ENCODE results near the gene G6PD. TPM values are rescaled to one million over a fixed set of nuclear protein-coding genes. Genes with fewer than 3 reads are reported as not detected.
"Not testable (repeated sequence)": the region's sequence is repeated elsewhere in the genome, so short reads cannot be mapped to it uniquely, and the experiment has no call there.

The G6PD gene
- total and polyA plus RNA-seq, 2 experiments from 2014 or later = 44.3 to 55.0 TPM

DNA sequence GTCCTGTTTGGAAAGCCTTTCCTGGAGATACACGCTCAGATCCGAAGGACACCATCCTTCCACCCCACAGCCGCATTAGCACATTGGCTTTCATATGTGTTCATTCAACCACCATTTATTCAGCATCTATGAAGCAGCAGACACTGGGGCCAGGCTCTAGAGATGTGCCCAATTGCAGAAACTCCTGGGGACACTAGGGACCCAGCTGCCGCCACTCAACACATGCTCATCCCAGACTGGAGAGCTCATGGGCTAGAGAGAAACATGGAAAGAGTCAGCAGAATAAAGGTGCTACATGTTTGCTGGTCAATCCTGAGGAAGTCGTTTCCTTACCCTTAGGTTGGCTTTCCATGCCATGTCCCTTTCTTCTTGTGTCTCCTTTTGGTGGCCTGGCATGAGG is 45.9 kb upstream of the G6PD start:
- Histone ChIP-seq H3K27me3 (replicated peaks; ENCODE audit: insufficient read depth) (no peaks in the 10 kb centered on the region), H3K4me3 (no peak overlapping the region), H4K20me1 (ENCODE audit: insufficient read depth) (no peaks in the 10 kb centered on the region; the same call in 1 of the 2 replicates), H3K9me3 (ENCODE audit: low read depth) (no peaks in the 10 kb centered on the region), H3K79me2 (ENCODE audit: insufficient read depth) (no peaks in the 10 kb centered on the region), H2AFZ (no peak overlapping the region), H3F3A (ENCODE audit: insufficient read depth) (peaks cover 9% of the 10 kb centered on the region; the same call in 1 of the 2 replicates), H3K9me2 (ENCODE audit: insufficient read depth) (no peaks in the 10 kb centered on the region), H3K36me3 (ENCODE audit: low read depth) (no peaks in the 10 kb centered on the region), H3K4me1 (ENCODE audit: insufficient read depth) (peaks cover 14% of the 10 kb centered on the region), H3K27ac (no peak overlapping the region), H3K4me2 (ENCODE audit: unreplicated experiment) (no peak overlapping the region), H3K9ac (no peak overlapping the region)
- DNase-seq = no peak
- no peak for TF ChIP-seq EZH2phosphoT487 (IDR thresholded peaks at IDR 0.05; ENCODE audit: insufficient read depth, low read depth)
- no peak for TF ChIP-seq EZH2 (IDR thresholded peaks at IDR 0.05; ENCODE audit: insufficient read depth, poor library complexity, severe bottlenecking)
- 73 to 76% methylated on average over 5 of the region's 5 CpGs for WGBS, 2 experiments (ENCODE audit: low coverage in 1 of 2, low lambda C conversion rate in 2 of 2, missing lambda C conversion rate in 2 of 2)
- in situ Hi-C loops (cut with MboI) = loop anchor here (25.0 kb wide), 1 partner anchor 245 kb away; the partner anchor contains the start of gene SMIM9

DNA sequence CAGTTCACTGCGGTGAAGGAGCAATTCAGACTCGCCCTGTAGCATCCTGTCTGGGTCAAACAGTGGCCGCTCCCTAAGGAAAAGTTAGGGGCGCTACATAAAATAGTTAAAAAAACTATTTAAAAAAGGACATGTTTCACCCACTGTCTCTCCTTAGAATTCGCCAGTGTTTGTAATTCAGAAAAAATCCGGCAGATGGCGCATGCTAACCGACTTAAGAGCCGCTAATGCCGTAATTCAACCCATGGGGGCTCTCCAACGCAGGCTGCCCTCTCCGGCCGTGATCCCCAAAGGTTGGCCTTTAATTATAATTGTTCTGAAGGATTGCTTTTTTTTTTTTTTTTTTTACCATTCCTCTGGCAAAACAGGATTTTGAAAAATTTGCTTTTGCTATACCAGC is 43.8 kb upstream of the G6PD start:
- not testable (repeated sequence) for H3K36me3 ChIP-seq (ENCODE audit: low read depth); H3K4me1 ChIP-seq (ENCODE audit: insufficient read depth); DNase-seq; H3K27ac ChIP-seq; H2AFZ ChIP-seq; H4K20me1 ChIP-seq (ENCODE audit: insufficient read depth); H3K4me3 ChIP-seq; H3K9ac ChIP-seq; H3K79me2 ChIP-seq (ENCODE audit: insufficient read depth); H3K4me2 ChIP-seq (ENCODE audit: unreplicated experiment); H3K27me3 ChIP-seq (replicated peaks; ENCODE audit: insufficient read depth); H3K9me3 ChIP-seq (ENCODE audit: low read depth); H3K9me2 ChIP-seq (ENCODE audit: insufficient read depth); H3F3A ChIP-seq (ENCODE audit: insufficient read depth)
- in situ Hi-C loops (cut with MboI) = loop anchor here (25.0 kb wide), 1 partner anchor 247 kb away; the partner anchor contains the start of gene SMIM9
- WGBS, 2 experiments (ENCODE audit: low coverage in 1 of 2, low lambda C conversion rate in 2 of 2, missing lambda C conversion rate in 2 of 2) = no CpG with 5 or more reads among the region's 13 CpGs

DNA sequence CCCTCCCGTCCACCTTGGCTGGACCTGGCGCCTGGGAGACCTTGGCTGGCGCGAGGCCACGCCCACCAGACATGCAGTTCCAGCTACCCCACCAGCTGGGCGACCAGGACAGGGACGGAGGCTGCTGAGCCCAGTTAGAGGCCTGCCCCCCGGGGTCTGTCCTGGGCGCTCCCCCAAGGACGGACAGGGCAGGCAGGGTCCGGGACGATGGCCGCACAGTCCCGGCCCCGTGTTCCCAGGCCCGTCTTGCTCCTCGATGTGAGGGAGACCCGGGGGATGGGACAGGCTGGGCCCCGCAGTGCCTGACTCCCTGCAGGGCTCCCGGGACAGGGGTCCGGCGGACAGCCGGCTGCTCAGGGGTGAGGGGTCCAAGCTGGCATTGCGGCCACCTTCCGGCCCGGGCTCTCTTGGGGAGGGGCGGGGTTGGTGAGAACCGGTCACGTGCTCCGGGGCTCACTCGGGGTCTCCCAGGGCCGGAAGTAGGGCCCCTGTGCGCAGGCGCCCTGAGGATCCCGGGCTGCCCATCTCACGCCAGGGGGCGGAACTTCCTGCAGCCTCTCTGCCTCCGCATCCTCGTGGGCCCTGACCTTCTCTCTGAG is 38.0 kb upstream of the G6PD start, which contains the start of gene CTAG1A:
TSS of gene CTAG1A (plus strand) at position 549 of the 599 bp plus-strand sequence. CDS start 74 bp downstream, outside the sequence.
- not testable (repeated sequence) for H2AFZ ChIP-seq; H3K79me2 ChIP-seq (ENCODE audit: insufficient read depth); H3K4me3 ChIP-seq; H3K27ac ChIP-seq; DNase-seq; H3K9me3 ChIP-seq (ENCODE audit: low read depth); H3K4me1 ChIP-seq (ENCODE audit: insufficient read depth); H3K36me3 ChIP-seq (ENCODE audit: low read depth); H3K9ac ChIP-seq; H4K20me1 ChIP-seq (ENCODE audit: insufficient read depth); H3F3A ChIP-seq (ENCODE audit: insufficient read depth); H3K27me3 ChIP-seq (replicated peaks; ENCODE audit: insufficient read depth); H3K9me2 ChIP-seq (ENCODE audit: insufficient read depth); H3K4me2 ChIP-seq (ENCODE audit: unreplicated experiment)
- no CpG with 5 or more reads among the region's 39 CpGs for WGBS, 2 experiments (ENCODE audit: low coverage in 1 of 2, low lambda C conversion rate in 2 of 2, missing lambda C conversion rate in 2 of 2)
- in situ Hi-C loops (cut with MboI) = loop anchor here (25.0 kb wide), 1 partner anchor 253 kb away; the partner anchor contains the start of gene SMIM9

DNA sequence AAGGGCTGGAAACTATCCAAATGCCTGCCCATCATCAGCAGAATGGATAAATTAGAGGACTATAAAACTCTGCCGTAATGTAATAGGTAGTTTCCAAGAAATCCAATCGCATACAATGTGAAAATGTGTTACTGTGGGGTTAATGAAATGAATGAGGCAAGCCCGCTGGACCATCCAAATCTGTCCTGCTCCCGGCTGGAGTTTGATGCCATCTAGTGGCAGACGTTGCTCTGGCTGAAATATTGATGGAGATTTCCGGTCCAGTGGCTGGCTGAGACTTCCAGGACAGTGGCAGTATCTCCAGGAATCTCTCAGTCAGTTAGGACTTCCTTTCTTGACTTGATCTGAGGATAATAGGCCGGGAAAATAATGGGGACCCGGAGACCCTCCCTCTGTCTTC is 36.3 kb upstream of the G6PD start:
- H4K20me1 ChIP-seq (ENCODE audit: insufficient read depth); DNase-seq; H3K36me3 ChIP-seq (ENCODE audit: low read depth); H3K4me2 ChIP-seq (ENCODE audit: unreplicated experiment); H3K27me3 ChIP-seq (replicated peaks; ENCODE audit: insufficient read depth); H2AFZ ChIP-seq; H3K9ac ChIP-seq; H3K9me3 ChIP-seq (ENCODE audit: low read depth); H3K9me2 ChIP-seq (ENCODE audit: insufficient read depth); H3K27ac ChIP-seq; H3F3A ChIP-seq (ENCODE audit: insufficient read depth); H3K79me2 ChIP-seq (ENCODE audit: insufficient read depth); H3K4me3 ChIP-seq; H3K4me1 ChIP-seq (ENCODE audit: insufficient read depth): not testable (repeated sequence)
- in situ Hi-C loops (cut with MboI) = loop anchor here (25.0 kb wide), 1 partner anchor 254 kb away; the partner anchor contains the start of gene SMIM9
- WGBS, 2 experiments (ENCODE audit: low coverage in 1 of 2, low lambda C conversion rate in 2 of 2, missing lambda C conversion rate in 2 of 2) = no CpG with 5 or more reads among the region's 8 CpGs

DNA sequence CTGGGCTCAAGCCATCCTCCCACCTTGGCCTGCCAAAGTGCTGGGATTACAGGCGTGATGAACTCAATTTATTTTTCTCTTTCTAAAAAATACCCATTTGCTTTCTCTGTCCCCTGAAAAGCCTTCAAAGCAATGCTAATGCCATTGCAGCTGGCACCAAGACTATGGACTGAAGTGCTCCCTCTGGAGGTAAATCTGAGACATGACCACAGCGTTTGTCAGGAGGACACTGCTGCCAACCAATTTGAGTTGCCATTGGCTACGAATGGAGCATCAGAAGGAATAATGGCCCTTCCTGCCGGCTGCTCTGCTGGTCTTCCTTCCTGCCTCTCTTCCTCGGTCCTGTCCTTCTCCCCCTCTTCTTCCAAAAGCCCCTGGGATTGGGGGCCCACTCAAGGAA is 28.4 kb upstream of the G6PD start:
- not testable (repeated sequence) for H3K4me1 ChIP-seq (ENCODE audit: insufficient read depth); H3K36me3 ChIP-seq (ENCODE audit: low read depth); H3K9me3 ChIP-seq (ENCODE audit: low read depth); H3F3A ChIP-seq (ENCODE audit: insufficient read depth); H3K4me2 ChIP-seq (ENCODE audit: unreplicated experiment); H3K27ac ChIP-seq; H4K20me1 ChIP-seq (ENCODE audit: insufficient read depth); H3K27me3 ChIP-seq (replicated peaks; ENCODE audit: insufficient read depth); H3K9ac ChIP-seq; H3K4me3 ChIP-seq; H2AFZ ChIP-seq; H3K79me2 ChIP-seq (ENCODE audit: insufficient read depth); DNase-seq; H3K9me2 ChIP-seq (ENCODE audit: insufficient read depth)
- in situ Hi-C loops (cut with MboI) = loop anchor here (25.0 kb wide), 1 partner anchor 262 kb away; the partner anchor contains the start of gene SMIM9
- no CpG with 5 or more reads among the region's 5 CpGs for WGBS, 2 experiments (ENCODE audit: low coverage in 1 of 2, low lambda C conversion rate in 2 of 2, missing lambda C conversion rate in 2 of 2)

DNA sequence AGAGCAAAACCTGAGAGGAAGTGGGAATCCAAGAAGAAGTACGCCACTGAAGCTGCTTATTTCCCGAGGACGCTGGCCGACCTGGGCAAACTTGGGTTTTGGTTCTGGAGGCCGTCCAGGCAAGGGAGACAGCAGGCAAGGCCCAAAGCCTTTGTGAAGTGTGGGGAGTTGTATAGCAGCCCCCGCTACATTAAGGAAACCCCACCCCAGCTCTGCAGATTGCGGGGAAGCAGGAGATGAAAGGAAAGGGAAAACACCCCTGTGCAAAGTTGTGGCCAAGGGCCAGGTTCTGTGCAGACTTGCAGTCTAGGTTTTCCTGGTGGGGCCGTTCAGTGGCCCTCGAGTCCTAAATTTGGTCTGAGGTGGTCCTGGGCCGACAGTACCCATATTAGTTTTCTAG is 26.4 kb upstream of the G6PD start:
- H2AFZ ChIP-seq; H3K9ac ChIP-seq; H3K27ac ChIP-seq; H3K9me3 ChIP-seq (ENCODE audit: low read depth); H3K4me2 ChIP-seq (ENCODE audit: unreplicated experiment); H3K4me1 ChIP-seq (ENCODE audit: insufficient read depth); H3K79me2 ChIP-seq (ENCODE audit: insufficient read depth); H3F3A ChIP-seq (ENCODE audit: insufficient read depth); DNase-seq; H3K9me2 ChIP-seq (ENCODE audit: insufficient read depth); H3K27me3 ChIP-seq (replicated peaks; ENCODE audit: insufficient read depth); H3K36me3 ChIP-seq (ENCODE audit: low read depth); in situ Hi-C loops (cut with MboI); H4K20me1 ChIP-seq (ENCODE audit: insufficient read depth); H3K4me3 ChIP-seq: not testable (repeated sequence)
- WGBS, 2 experiments (ENCODE audit: low coverage in 1 of 2, low lambda C conversion rate in 2 of 2, missing lambda C conversion rate in 2 of 2) = no CpG with 5 or more reads among the region's 10 CpGs

DNA sequence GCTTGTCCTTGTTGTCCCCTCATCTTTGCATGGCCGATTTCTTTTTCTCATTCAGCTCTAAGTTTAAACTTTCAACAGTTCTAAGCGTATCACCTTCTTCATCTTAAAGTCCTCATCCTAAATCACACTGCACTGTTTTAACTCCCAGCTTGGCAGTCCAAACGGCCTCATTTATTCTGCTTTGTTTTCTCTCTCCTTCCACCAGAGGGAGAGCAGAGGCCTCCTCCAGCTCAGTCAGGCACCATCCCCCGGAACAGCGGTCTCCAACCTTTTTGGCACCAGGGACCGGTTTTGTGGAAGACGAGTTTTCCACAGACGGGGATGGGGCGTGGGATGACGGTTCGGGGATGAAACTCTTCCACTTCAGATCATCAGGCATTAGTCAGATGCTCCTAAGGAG is 23.7 kb upstream of the G6PD start:
- H3K27me3 ChIP-seq (replicated peaks; ENCODE audit: insufficient read depth); H3K79me2 ChIP-seq (ENCODE audit: insufficient read depth); H3K4me2 ChIP-seq (ENCODE audit: unreplicated experiment); H3K9me2 ChIP-seq (ENCODE audit: insufficient read depth); H3K9me3 ChIP-seq (ENCODE audit: low read depth); H3K4me1 ChIP-seq (ENCODE audit: insufficient read depth); H3F3A ChIP-seq (ENCODE audit: insufficient read depth); H3K9ac ChIP-seq; H3K27ac ChIP-seq; H4K20me1 ChIP-seq (ENCODE audit: insufficient read depth); in situ Hi-C loops (cut with MboI); H3K4me3 ChIP-seq; H2AFZ ChIP-seq; H3K36me3 ChIP-seq (ENCODE audit: low read depth); DNase-seq: not testable (repeated sequence)
- no CpG with 5 or more reads among the region's 11 CpGs for WGBS, 2 experiments (ENCODE audit: low coverage in 1 of 2, low lambda C conversion rate in 2 of 2, missing lambda C conversion rate in 2 of 2)
